GM13977 (cell line): ENCODE measurements around the gene ST6GALNAC3.
A peak's percentile ranks its signal among the peaks of the same experiment; 100 is the strongest.

Experiments
- DNase-seq: peaks from one replicate; pipeline ENCODE4 v3.0.0; 2012; ENCODE audit warnings: low spot score
- CTCF ChIP-seq: IDR thresholded peaks from 2 replicates; pipeline ENCODE4 v1.5.1; 2012; ENCODE audit warnings: mild to moderate bottlenecking, control low read depth; ENCODE audit not compliant: insufficient read depth; ENCODE audit errors: extremely low read depth, missing control alignments
- in situ Hi-C: fragments of 300-500 bp; cut with MboI; formaldehyde crosslinking; loops from one replicate; pipeline ENCODE4 v1.12.0; 2022; ENCODE audit warnings: low sequenced_read_pairs, low pct_unique_long_range_greater_than_20kb, mixed read lengths, inconsistent platforms; ENCODE audit not compliant: unreplicated experiment

ST6GALNAC3 gene

GRCh38 chr1:76491737-76492136 is 417.2 kb downstream of the ST6GALNAC3 start:
- DNase-seq: no peak
- in situ Hi-C loops: no loop called here
- no peak for TF ChIP-seq CTCF

- in situ Hi-C loops: no loop called here
- no peak for DNase-seq
- no peak for TF ChIP-seq CTCF
Measured at GRCh38 chr1:76492752-76493430, 418.3 kb downstream of the ST6GALNAC3 start.

- no peak for TF ChIP-seq CTCF
- DNase-seq: peak; percentile 19
- in situ Hi-C loops: no loop called here
Measured at GRCh38 chr1:76494807-76495206, 420.3 kb downstream of the ST6GALNAC3 start.

GRCh38 chr1:76496871-76497270 is 422.3 kb downstream of the ST6GALNAC3 start:
- no peak for DNase-seq
- no peak for TF ChIP-seq CTCF
- in situ Hi-C loops: no loop called here

- TF ChIP-seq CTCF: no peak
- no peak for DNase-seq
- in situ Hi-C loops: no loop called here
Measured at GRCh38 chr1:76500116-76500515, 425.6 kb downstream of the ST6GALNAC3 start.

GRCh38 chr1:76501136-76501535 is 426.6 kb downstream of the ST6GALNAC3 start:
- in situ Hi-C loops: no loop called here
- no peak for DNase-seq
- TF ChIP-seq CTCF: no peak

GRCh38 chr1:76501586-76502219 is 427.2 kb downstream of the ST6GALNAC3 start:
- DNase-seq: no peak
- TF ChIP-seq CTCF: no peak
- in situ Hi-C loops: no loop called here
